Neural progenitor cell (in vitro differentiated cells): Measurements from ENCODE around the gene AZU1. TPM values are rescaled to one million over a fixed set of nuclear protein-coding genes. Genes with fewer than 3 reads are reported as not detected.

ENCODE experiments used
- DNase-seq: peaks from one replicate; pipeline ENCODE4 v3.0.0-alpha.2; 2016; ENCODE audit warnings: low spot score
- H2AFZ ChIP-seq: fragments of 200-600 bp; sonication (generic); replicated peaks from 2 replicates; pipeline ENCODE4 v1.6.1; 2016; ENCODE audit warnings: antibody characterized with exemption
- H3F3A ChIP-seq: fragments of 200-600 bp; sonication (generic); 2 replicates; pipeline ENCODE4 v1.6.1; 2016; ENCODE audit warnings: antibody characterized with exemption, low read depth
- H3K27ac ChIP-seq: fragments of 200-600 bp; sonication (generic); 2 replicates; pipeline ENCODE4 v1.5.1; 2016; ENCODE audit warnings: mild to moderate bottlenecking
- H3K27me3 ChIP-seq: fragments of 200-600 bp; sonication (generic); 2 replicates; pipeline ENCODE4 v1.6.1; 2016; ENCODE audit warnings: mild to moderate bottlenecking, moderate library complexity
- H3K36me3 ChIP-seq: fragments of 200-600 bp; sonication (generic); 2 replicates; pipeline ENCODE4 v1.5.1; 2016
- H3K4me1 ChIP-seq: fragments of 200-600 bp; sonication (generic); 2 replicates; pipeline ENCODE4 v1.6.1; 2016; ENCODE audit warnings: mixed run types
- H3K4me2 ChIP-seq: fragments of 200-600 bp; sonication (generic); 2 replicates; pipeline ENCODE4 v1.6.1; 2016
- H3K4me3 ChIP-seq: fragments of 200-600 bp; sonication (generic); 2 replicates; pipeline ENCODE4 v1.5.1; 2016
- H3K79me2 ChIP-seq: fragments of 200-600 bp; sonication (generic); 2 replicates; pipeline ENCODE4 v1.6.1; 2016; ENCODE audit warnings: low read depth
- H3K9ac ChIP-seq: fragments of 200-600 bp; sonication (generic); 2 replicates; pipeline ENCODE4 v1.6.1; 2016
- H3K9me3 ChIP-seq: fragments of 200-600 bp; sonication (generic); 2 replicates; pipeline ENCODE4 v1.5.1; 2016; ENCODE audit warnings: low read depth
- H4K20me1 ChIP-seq: fragments of 200-600 bp; sonication (generic); 2 replicates; pipeline ENCODE4 v1.6.1; 2016; ENCODE audit warnings: low read depth
- H3K27ac Mint-ChIP-seq: 3 replicates; pipeline ENCODE4 v1.8.0; 2021; ENCODE audit warnings: mixed read lengths
- H3K27me3 Mint-ChIP-seq: 2 replicates; pipeline ENCODE4 v1.8.0; 2022; ENCODE audit warnings: low read depth, mild to moderate bottlenecking, inconsistent platforms, moderate library complexity, mixed read lengths; ENCODE audit not compliant: insufficient read depth
- H3K36me3 Mint-ChIP-seq: 3 replicates; pipeline ENCODE4 v1.8.0; 2021; ENCODE audit warnings: mixed read lengths
- H3K4me1 Mint-ChIP-seq: 3 replicates; pipeline ENCODE4 v1.8.0; 2021; ENCODE audit warnings: mixed read lengths
- H3K4me3 Mint-ChIP-seq: 3 replicates; pipeline ENCODE4 v1.8.0; 2021; ENCODE audit warnings: mild to moderate bottlenecking, moderate library complexity, mixed read lengths
- H3K9me3 Mint-ChIP-seq: 3 replicates; pipeline ENCODE4 v1.8.0; 2020; ENCODE audit warnings: mixed read lengths
- CTCF ChIP-seq: fragments of 200-600 bp; sonication (generic); IDR thresholded peaks from 2 replicates; pipeline ENCODE4 v1.5.1; 2017; ENCODE audit warnings: antibody characterized with exemption, mild to moderate bottlenecking
- EZH2 ChIP-seq: fragments of 200-600 bp; sonication (generic); IDR thresholded peaks from 2 replicates; pipeline ENCODE4 v1.6.1; 2017; ENCODE audit warnings: antibody characterized with exemption, mild to moderate bottlenecking, moderate library complexity
- EZH2phosphoT487 ChIP-seq: fragments of 200-600 bp; sonication (generic); IDR thresholded peaks from 2 replicates; pipeline ENCODE4 v1.6.1; 2017; ENCODE audit warnings: antibody characterized with exemption
- total RNA-seq: library from RNA; depleted of rRNA; stranded (reverse); fragments of >200 nt; gene quantifications from 2 replicates; pipeline ENCODE4 v1.2.3, GENCODE V29; 2015; ENCODE audit warnings: low replicate concordance

AZU1 gene
- total RNA-seq, 1 donor from 2014 or later = 1.0 TPM

GRCh38 chr19:823565-824121 lies 4.0 kb upstream of the AZU1 start:
- Histone ChIP-seq H3K9me3 (no peaks in the 10 kb centered on the region), H3K4me1 (peaks cover 16% of the 10 kb centered on the region), H4K20me1 (peaks cover 17% of the 10 kb centered on the region), H3K4me2 (peak overlapping the region; percentile 43), H3F3A (peaks cover 23% of the 10 kb centered on the region), H3K36me3 (no peaks in the 10 kb centered on the region), H3K27ac (no peak overlapping the region), H3K9ac (no peak overlapping the region), H2AFZ (peak overlapping the region; percentile 26), H3K27me3 (no peaks in the 10 kb centered on the region), H3K4me3 (no peak overlapping the region), H3K79me2 (peaks cover 31% of the 10 kb centered on the region)
- Mint-ChIP-seq H3K36me3 (no peaks in the 10 kb centered on the region), H3K9me3 (no peaks in the 10 kb centered on the region), H3K4me3 (peak overlapping the region; percentile 83), H3K27me3 (peaks cover 9% of the 10 kb centered on the region), H3K27ac (peak overlapping the region; percentile 78), H3K4me1 (peaks cover 16% of the 10 kb centered on the region)
- TF ChIP-seq EZH2phosphoT487 = no peak
- TF ChIP-seq EZH2 = no peak
- no peak for TF ChIP-seq CTCF
- DNase-seq = peak; percentile 45

- Histone ChIP-seq H3K27ac (no peak overlapping the region), H3K9ac (no peak overlapping the region), H3K36me3 (no peaks in the 10 kb centered on the region), H3K79me2 (peaks cover 19% of the 10 kb centered on the region), H3F3A (peaks cover 22% of the 10 kb centered on the region), H3K9me3 (no peaks in the 10 kb centered on the region), H2AFZ (no peak overlapping the region), H4K20me1 (peaks cover 10% of the 10 kb centered on the region), H3K27me3 (no peaks in the 10 kb centered on the region), H3K4me2 (no peak overlapping the region), H3K4me3 (no peak overlapping the region), H3K4me1 (peaks cover 16% of the 10 kb centered on the region)
- H3K4me1 Mint-ChIP-seq = peaks cover 12% of the 10 kb centered on the region
- H3K9me3 Mint-ChIP-seq = no peaks in the 10 kb centered on the region
- TF ChIP-seq EZH2phosphoT487 (no peak), EZH2 (no peak), CTCF (no peak)
- no peak for DNase-seq
- H3K27ac Mint-ChIP-seq = no peak overlapping the region
- no peak overlapping the region for H3K4me3 Mint-ChIP-seq
- H3K27me3 Mint-ChIP-seq = peaks cover 10% of the 10 kb centered on the region
- no peaks in the 10 kb centered on the region for H3K36me3 Mint-ChIP-seq
Measured at GRCh38 chr19:824885-825284, 2.8 kb upstream of the AZU1 start.

GRCh38 chr19:825897-826644 lies 1.6 kb upstream of the AZU1 start:
- Histone ChIP-seq H3F3A (peaks cover 16% of the 10 kb centered on the region), H2AFZ (no peak overlapping the region), H3K4me2 (no peak overlapping the region), H4K20me1 (no peaks in the 10 kb centered on the region), H3K27ac (no peak overlapping the region), H3K4me1 (peaks cover 16% of the 10 kb centered on the region), H3K9me3 (no peaks in the 10 kb centered on the region), H3K27me3 (no peaks in the 10 kb centered on the region), H3K36me3 (no peaks in the 10 kb centered on the region), H3K79me2 (peaks cover 7% of the 10 kb centered on the region), H3K9ac (no peak overlapping the region), H3K4me3 (no peak overlapping the region)
- Mint-ChIP-seq H3K4me1 (peaks cover 10% of the 10 kb centered on the region), H3K27me3 (peaks cover 8% of the 10 kb centered on the region), H3K9me3 (no peaks in the 10 kb centered on the region), H3K36me3 (no peaks in the 10 kb centered on the region), H3K4me3 (no peak overlapping the region), H3K27ac (no peak overlapping the region)
- DNase-seq = no peak
- no peak for TF ChIP-seq EZH2

GRCh38 chr19:827314-827709 lies 325 bp upstream of the AZU1 start:
- Histone ChIP-seq H3K9ac (no peak overlapping the region), H3K79me2 (no peaks in the 10 kb centered on the region), H2AFZ (no peak overlapping the region), H3K4me1 (peaks cover 16% of the 10 kb centered on the region), H3K27me3 (no peaks in the 10 kb centered on the region), H3K27ac (no peak overlapping the region), H3K36me3 (no peaks in the 10 kb centered on the region), H3K4me3 (no peak overlapping the region), H3K4me2 (no peak overlapping the region), H3F3A (peaks cover 14% of the 10 kb centered on the region), H4K20me1 (no peaks in the 10 kb centered on the region), H3K9me3 (no peaks in the 10 kb centered on the region)
- Mint-ChIP-seq H3K9me3 (no peaks in the 10 kb centered on the region), H3K27ac (no peak overlapping the region), H3K36me3 (no peaks in the 10 kb centered on the region), H3K27me3 (peaks cover 8% of the 10 kb centered on the region), H3K4me3 (no peak overlapping the region), H3K4me1 (peaks cover 10% of the 10 kb centered on the region)
- TF ChIP-seq EZH2 (no peak), EZH2phosphoT487 (no peak), CTCF (no peak)
- no peak for DNase-seq
